Stimulated activated naive CD8-positive, alpha-beta T cell treated with anti-CD3 and anti-CD28 coated beads, Interleukin-15, Interleukin-2, amounts not matched to agents 100 U/mL and 50 U/mL, for 24 hours (primary cell): ENCODE data around the gene FBLN1.
A peak's percentile ranks its signal among the peaks of the same experiment; 100 is the strongest.

Experiments used
- ATAC-seq: fragments of 150-1000 bp; cut with Tn5 transposase; one replicate; pipeline ENCODE4 v1.10.0; 2021
- DNase-seq: peaks from one replicate; pipeline ENCODE4 v3.0.0; 2021

Gene FBLN1

GRCh38 chr22:45504373-45505341 is 2.0 kb downstream of the FBLN1 start:
- peak; percentile 37 for ATAC-seq
- DNase-seq, result peak; percentile 8

- ATAC-seq (no peak), DNase-seq (no peak)
Measured at GRCh38 chr22:45505991-45506747, 3.5 kb downstream of the FBLN1 start.

GRCh38 chr22:45506816-45507360 is 4.2 kb downstream of the FBLN1 start:
- DNase-seq (no peak), ATAC-seq (no peak)

GRCh38 chr22:45507798-45508197 is 5.1 kb downstream of the FBLN1 start:
- no peak for DNase-seq

GRCh38 chr22:45508814-45509213 is 6.1 kb downstream of the FBLN1 start:
- ATAC-seq (no peak), DNase-seq (no peak)

More at GRCh38 chr22:45507798-45508197, 5.1 kb downstream of the FBLN1 start:
- no peak for ATAC-seq

GRCh38 chr22:45510376-45511232 is 7.9 kb downstream of the FBLN1 start:
- ATAC-seq (no peak), DNase-seq (no peak)

- DNase-seq (no peak), ATAC-seq (no peak)
Measured at GRCh38 chr22:45511847-45512261, 9.2 kb downstream of the FBLN1 start.

GRCh38 chr22:45512363-45512762 is 9.7 kb downstream of the FBLN1 start:
- ATAC-seq (no peak), DNase-seq (no peak)

GRCh38 chr22:45515676-45516075 is 13.0 kb downstream of the FBLN1 start:
- ATAC-seq (no peak), DNase-seq (no peak)

GRCh38 chr22:45516163-45516562 is 13.5 kb downstream of the FBLN1 start:
- ATAC-seq (no peak), DNase-seq (no peak)

GRCh38 chr22:45516923-45517675 is 14.4 kb downstream of the FBLN1 start:
- ATAC-seq (peak; percentile 6), DNase-seq (no peak)

GRCh38 chr22:45518136-45518535 is 15.5 kb downstream of the FBLN1 start:
- DNase-seq (no peak), ATAC-seq (no peak)

- ATAC-seq (no peak), DNase-seq (no peak)
Measured at GRCh38 chr22:45518580-45518991, 15.9 kb downstream of the FBLN1 start.

- DNase-seq (no peak), ATAC-seq (no peak)
Measured at GRCh38 chr22:45521178-45521577, 18.5 kb downstream of the FBLN1 start.

- no peak for DNase-seq
Measured at GRCh38 chr22:45522462-45522861, 19.8 kb downstream of the FBLN1 start.

GRCh38 chr22:45524157-45524556 is 21.5 kb downstream of the FBLN1 start:
- ATAC-seq (no peak), DNase-seq (no peak)

More at GRCh38 chr22:45522462-45522861, 19.8 kb downstream of the FBLN1 start:
- no peak for ATAC-seq

GRCh38 chr22:45524966-45525365 is 22.3 kb downstream of the FBLN1 start:
- DNase-seq (no peak), ATAC-seq (no peak)

- ATAC-seq, result no peak
- DNase-seq, result no peak
Measured at GRCh38 chr22:45525480-45525879, 22.8 kb downstream of the FBLN1 start.

- DNase-seq (no peak), ATAC-seq (no peak)
Measured at GRCh38 chr22:45526281-45526680, 23.6 kb downstream of the FBLN1 start.

GRCh38 chr22:45526768-45527360 is 24.2 kb downstream of the FBLN1 start:
- no peak for ATAC-seq
- DNase-seq, result no peak

- no peak for ATAC-seq
- DNase-seq, result no peak
Measured at GRCh38 chr22:45527456-45527855, 24.8 kb downstream of the FBLN1 start.
